SK-MEL-5 (cell line): Measurements from ENCODE around the gene GRIK4. TPM values are rescaled to one million over a fixed set of nuclear protein-coding genes. Genes with fewer than 3 reads are reported as not detected.

Experiments
- DNase-seq: peaks from one replicate; pipeline ENCODE4 v3.0.0-alpha.2; 2016; ENCODE audit warnings: low read depth, low spot score
- in situ Hi-C: cut with HindIII; loops from 2 replicates; pipeline ENCODE4 v1.10.0; 2016; ENCODE audit warnings: low sequenced_read_pairs, high pct_unique_total_duplicates, low pct_unique_long_range_greater_than_20kb
- total RNA-seq: library from RNA; depleted of rRNA; stranded (reverse); fragments of >200 nt; shearing (Covaris generic); gene quantifications from 2 replicates; pipeline ENCODE4 v1.2.3, GENCODE V29; 2014

GRIK4 gene
- total RNA-seq, 1 experiment from 2014 or later = not detected

- no peak for DNase-seq
- in situ Hi-C loops = no loop called here
Observed at GRCh38 chr11:120690406-120690805, 178.9 kb downstream of the GRIK4 start.

- in situ Hi-C loops = no loop called here
- no peak for DNase-seq
Observed at GRCh38 chr11:120694726-120695125, 183.2 kb downstream of the GRIK4 start.

- DNase-seq = no peak
- in situ Hi-C loops = no loop called here
Observed at GRCh38 chr11:120695426-120695825, 183.9 kb downstream of the GRIK4 start.

- no peak for DNase-seq
- in situ Hi-C loops = no loop called here
Observed at GRCh38 chr11:120695939-120696338, 184.4 kb downstream of the GRIK4 start.

GRCh38 chr11:120696597-120697218, 185.2 kb downstream of the GRIK4 start:
- in situ Hi-C loops = no loop called here
- DNase-seq = peak; percentile 31

- no peak for DNase-seq
- in situ Hi-C loops = no loop called here
Observed at GRCh38 chr11:120698918-120699317, 187.4 kb downstream of the GRIK4 start.

GRCh38 chr11:120702656-120703055, 191.1 kb downstream of the GRIK4 start:
- DNase-seq = no peak
- in situ Hi-C loops = no loop called here

GRCh38 chr11:120703358-120704152, 192.0 kb downstream of the GRIK4 start:
- in situ Hi-C loops = no loop called here
- DNase-seq = no peak

GRCh38 chr11:120704256-120704750, 192.8 kb downstream of the GRIK4 start:
- DNase-seq = no peak
- in situ Hi-C loops = no loop called here

GRCh38 chr11:120706257-120706656, 194.7 kb downstream of the GRIK4 start:
- DNase-seq = no peak
- in situ Hi-C loops = no loop called here

GRCh38 chr11:120707098-120707497, 195.6 kb downstream of the GRIK4 start:
- no peak for DNase-seq
- in situ Hi-C loops = no loop called here

- in situ Hi-C loops = no loop called here
- DNase-seq = no peak
Observed at GRCh38 chr11:120707663-120708062, 196.1 kb downstream of the GRIK4 start.

- no peak for DNase-seq
- in situ Hi-C loops = no loop called here
Observed at GRCh38 chr11:120708511-120709183, 197.1 kb downstream of the GRIK4 start.

- no peak for DNase-seq
- in situ Hi-C loops = no loop called here
Observed at GRCh38 chr11:120709808-120710207, 198.3 kb downstream of the GRIK4 start.

GRCh38 chr11:120710354-120711131, 199.0 kb downstream of the GRIK4 start:
- in situ Hi-C loops = no loop called here
- peak; percentile 29 for DNase-seq

- in situ Hi-C loops = no loop called here
- no peak for DNase-seq
Observed at GRCh38 chr11:120712014-120712413, 200.5 kb downstream of the GRIK4 start.

- DNase-seq = no peak
- in situ Hi-C loops = no loop called here
Observed at GRCh38 chr11:120712881-120713280, 201.3 kb downstream of the GRIK4 start.

- in situ Hi-C loops = no loop called here
- DNase-seq = no peak
Observed at GRCh38 chr11:120713296-120713695, 201.7 kb downstream of the GRIK4 start.
